UCSD-AML1 (cell line): ENCODE measurements around the gene SYNGR2.

Experiments used
- DNase-seq: peaks from one replicate; lab custom pipeline; 2025; ENCODE audit not compliant: unreplicated experiment; lab: John Stamatoyannopoulos, UW

The SYNGR2 gene

DNA sequence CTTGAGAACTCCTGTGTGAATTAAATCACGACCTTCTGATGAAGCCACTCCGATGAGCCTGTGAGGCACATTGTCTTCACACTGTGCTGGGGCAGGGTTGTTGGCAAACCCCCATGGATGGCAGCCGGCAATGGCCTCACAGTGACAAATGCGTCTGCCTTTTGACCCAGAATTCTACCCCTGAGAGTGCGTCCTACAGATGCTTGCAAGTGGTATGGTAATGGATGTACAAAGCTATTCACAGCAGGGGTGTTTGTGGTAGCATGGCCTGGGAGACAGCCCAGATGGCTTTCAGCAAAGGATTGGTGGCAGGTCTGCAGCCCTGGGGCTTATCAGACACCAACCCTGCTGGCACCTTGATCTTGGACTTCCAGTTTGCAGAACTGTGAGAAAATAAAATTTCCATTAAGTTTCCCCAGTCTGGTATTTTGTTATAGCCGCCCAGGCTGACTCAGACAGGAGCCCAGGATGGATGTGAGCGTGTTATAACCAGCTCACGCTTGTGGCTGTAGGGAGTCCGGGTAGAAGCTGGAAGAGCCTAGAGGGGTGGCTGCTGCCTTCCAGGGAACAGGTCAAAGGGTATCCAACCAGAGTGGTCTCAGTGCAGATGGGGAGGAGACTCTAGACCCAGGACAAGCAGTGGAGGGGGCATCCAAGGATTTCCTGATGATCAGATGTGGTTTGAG is 28.9 kb downstream of the SYNGR2 start:
- DNase-seq, result no peak

DNA sequence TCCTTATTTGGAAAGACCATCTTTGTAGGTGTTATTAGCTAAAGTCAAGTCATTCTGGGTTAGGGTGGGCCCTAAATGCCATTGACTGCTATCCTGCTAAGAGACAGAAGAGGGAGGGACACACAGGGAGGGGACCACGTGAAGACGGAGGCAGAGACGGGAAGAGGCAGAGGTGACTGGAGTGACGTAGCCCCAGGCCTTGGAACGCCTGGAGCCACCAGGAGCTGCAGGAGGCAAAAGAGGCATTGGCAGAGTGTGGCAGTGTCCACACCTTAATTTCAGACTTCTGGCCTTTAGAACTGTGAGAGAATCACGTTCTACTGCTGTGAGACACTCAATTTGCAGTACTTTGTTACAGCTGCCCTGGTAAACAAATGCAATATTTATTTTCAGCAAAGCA is 32.1 kb downstream of the SYNGR2 start:
- no peak for DNase-seq

DNA sequence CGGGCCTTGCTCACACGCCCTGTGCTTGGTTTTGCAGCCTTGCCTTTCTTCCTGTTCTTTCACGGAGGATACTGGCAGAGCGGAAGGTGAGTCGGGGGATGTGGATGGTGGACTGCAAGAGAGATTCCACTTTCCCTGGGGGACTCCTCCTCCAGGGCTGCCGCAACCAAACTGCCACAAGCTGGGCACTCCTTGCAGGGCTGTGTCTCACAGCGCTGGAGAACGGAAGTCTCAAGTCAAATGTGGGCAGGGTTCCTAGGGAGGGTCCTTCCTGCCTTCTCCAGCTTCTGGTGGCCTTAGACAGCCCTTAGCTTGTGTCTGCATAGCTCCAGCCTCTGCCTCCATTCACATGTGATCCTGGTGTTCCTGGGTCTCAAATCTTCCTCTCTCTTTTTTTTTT is 34.3 kb downstream of the SYNGR2 start:
- DNase-seq, result peak; percentile 73

DNA sequence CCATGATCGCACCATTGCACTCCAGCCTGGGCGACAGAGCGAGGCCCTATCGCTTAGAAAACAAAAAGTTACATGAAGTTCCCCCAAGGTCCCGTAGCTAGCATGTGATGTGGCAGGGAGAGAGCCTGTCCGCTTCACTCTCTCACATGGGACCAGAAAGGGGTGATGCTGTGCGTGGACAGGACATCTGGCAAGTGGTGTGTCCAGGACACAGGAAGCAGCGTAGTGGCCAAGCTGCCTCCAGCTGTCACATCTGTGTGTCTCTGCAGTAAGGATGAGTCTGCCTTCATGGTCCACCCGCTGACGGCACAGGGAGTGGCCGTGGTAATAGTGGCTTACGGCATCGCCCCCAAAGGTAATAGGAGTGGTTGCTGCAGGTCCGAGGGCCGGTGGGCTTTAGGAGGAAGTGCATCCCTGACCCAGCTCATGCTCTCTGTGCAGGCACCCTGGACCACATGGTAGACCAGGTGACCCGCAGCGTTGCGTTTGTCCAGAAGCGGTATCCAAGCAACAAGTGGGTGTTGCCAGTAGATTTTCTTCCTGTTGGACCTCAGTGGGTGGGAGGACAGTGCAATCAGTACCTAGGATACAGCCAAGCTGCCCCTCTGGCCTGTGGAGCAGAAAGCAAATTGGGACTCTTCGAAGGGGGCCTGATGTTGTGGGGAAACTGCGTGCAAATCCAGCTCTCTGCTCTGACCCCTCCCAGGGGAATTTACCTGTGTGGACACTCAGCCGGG is 36.2 kb downstream of the SYNGR2 start:
- DNase-seq, result no peak

DNA sequence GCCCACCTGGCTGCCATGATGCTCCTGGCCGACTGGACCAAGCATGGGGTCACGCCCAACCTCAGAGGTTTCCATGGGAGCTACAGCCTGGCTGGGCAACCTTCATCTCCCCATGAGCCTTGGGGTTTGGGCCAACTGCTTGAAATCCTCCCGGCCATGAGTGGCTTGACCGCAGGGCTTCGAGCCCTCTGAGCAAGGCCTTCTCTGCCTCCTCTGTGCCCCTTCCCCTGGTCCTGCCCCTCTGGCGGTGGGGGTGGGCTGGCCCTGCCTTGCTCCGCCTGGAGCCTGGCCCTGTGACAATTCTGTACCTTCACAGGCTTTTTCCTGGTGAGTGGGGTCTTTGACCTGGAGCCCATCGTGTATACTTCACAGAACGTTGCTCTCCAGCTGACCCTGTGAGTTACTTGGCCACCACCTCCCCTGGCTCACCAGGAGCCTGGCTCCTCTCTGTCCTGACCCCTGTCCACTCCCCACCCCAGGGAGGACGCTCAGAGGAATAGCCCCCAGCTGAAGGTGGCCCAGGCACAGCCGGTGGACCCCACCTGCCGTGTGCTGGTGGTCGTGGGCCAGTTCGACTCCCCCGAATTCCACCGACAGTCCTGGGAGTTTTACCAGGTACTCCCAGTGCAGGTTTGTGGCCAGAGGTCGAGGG is 36.9 kb downstream of the SYNGR2 start:
- DNase-seq, result no peak

DNA sequence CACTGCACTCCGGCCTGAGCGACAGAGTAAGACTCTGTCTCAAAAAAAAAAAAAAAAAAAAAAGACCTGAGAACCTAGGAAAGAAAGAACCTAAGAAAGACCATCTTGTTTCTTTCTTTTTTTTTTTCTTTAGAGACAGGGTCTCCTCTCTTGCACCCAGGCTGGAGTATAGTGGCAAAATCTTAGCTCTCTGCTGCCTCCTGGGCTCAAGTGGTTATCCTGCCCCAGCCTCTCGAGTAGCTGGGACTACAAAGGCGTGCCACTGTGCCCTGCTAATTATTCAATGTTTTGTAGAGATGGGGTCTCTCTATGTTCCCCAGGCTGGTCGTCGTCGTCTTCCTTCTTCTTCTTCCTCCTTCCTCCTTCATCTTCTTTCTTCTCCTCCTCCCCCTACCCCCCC is 37.9 kb downstream of the SYNGR2 start:
- no peak for DNase-seq

DNA sequence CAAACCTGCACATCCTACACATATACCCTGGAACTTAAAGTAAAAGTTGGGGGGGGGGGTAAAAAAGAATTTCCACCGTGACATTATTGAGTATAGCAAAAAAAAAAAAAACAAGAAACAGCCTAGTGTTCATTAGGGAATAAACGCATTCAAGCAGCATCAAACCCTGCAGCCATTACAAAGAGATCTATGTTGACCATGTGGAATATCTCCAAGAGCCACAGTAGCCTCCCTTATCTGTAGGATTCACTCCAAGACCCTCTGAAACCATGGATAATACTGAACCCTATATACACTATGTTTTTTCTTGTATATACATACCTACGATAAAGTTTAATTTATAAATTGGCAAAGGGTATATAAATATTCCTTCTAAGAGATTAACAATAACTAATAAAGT is 40.1 kb downstream of the SYNGR2 start:
- no peak for DNase-seq

DNA sequence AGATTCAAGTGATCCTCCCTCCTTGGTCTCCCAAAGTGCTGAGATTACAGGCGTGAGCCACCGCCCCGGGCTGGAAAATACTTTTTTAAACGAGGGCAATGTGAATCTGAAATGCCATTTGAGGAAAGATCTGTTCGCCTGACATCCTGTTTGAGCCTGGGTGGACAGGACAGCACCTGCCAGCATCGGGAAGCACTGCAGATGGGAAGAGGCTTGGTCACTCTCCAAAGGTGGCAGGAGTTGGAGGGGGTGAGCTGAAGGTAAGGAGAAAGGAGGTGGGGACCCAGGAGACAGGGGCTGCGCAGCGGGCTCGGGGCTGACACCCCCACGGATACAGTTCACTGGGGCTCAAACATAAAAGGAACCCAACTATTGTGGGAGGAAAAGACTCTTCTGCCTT is 41.7 kb downstream of the SYNGR2 start:
- no peak for DNase-seq

DNA sequence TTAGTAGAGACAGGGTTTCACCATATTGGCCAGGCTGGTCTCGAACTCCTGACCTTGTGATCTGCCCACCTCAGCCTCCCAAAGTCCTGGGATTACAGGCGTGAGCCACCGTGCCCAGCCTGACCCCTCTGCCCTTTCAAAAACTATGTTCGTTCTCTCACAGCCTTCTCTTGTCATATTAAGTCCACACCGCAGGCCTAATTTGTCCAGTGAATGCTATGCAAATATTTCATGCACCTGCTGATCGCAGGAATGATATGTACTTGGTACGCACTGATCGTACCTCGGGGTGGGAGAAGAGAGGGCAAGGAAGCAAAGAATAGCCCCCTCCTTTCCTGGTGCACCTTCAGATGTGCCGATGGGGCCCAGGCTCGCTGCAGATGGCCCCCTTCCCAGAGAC is 42.7 kb downstream of the SYNGR2 start:
- DNase-seq, result no peak

DNA sequence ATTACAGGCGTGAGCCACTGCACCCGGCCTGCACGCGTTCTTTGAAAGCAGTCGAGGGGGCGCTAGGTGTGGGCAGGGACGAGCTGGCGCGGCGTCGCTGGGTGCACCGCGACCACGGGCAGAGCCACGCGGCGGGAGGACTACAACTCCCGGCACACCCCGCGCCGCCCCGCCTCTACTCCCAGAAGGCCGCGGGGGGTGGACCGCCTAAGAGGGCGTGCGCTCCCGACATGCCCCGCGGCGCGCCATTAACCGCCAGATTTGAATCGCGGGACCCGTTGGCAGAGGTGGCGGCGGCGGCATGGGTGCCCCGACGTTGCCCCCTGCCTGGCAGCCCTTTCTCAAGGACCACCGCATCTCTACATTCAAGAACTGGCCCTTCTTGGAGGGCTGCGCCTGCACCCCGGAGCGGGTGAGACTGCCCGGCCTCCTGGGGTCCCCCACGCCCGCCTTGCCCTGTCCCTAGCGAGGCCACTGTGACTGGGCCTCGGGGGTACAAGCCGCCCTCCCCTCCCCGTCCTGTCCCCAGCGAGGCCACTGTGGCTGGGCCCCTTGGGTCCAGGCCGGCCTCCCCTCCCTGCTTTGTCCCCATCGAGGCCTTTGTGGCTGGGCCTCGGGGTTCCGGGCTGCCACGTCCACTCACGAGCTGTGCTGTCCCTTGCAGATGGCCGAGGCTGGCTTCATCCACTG is 45.8 kb downstream of the SYNGR2 start, which contains the start of gene BIRC5:
Gene BIRC5, plus strand, starts transcription at position 238 of the 690 bp plus-strand sequence. Its CDS starts 64 bp downstream, at position 302.
- DNase-seq, result peak; percentile 90

DNA sequence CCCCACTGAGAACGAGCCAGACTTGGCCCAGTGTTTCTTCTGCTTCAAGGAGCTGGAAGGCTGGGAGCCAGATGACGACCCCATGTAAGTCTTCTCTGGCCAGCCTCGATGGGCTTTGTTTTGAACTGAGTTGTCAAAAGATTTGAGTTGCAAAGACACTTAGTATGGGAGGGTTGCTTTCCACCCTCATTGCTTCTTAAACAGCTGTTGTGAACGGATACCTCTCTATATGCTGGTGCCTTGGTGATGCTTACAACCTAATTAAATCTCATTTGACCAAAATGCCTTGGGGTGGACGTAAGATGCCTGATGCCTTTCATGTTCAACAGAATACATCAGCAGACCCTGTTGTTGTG is 46.3 kb downstream of the SYNGR2 start:
- DNase-seq, result no peak

DNA sequence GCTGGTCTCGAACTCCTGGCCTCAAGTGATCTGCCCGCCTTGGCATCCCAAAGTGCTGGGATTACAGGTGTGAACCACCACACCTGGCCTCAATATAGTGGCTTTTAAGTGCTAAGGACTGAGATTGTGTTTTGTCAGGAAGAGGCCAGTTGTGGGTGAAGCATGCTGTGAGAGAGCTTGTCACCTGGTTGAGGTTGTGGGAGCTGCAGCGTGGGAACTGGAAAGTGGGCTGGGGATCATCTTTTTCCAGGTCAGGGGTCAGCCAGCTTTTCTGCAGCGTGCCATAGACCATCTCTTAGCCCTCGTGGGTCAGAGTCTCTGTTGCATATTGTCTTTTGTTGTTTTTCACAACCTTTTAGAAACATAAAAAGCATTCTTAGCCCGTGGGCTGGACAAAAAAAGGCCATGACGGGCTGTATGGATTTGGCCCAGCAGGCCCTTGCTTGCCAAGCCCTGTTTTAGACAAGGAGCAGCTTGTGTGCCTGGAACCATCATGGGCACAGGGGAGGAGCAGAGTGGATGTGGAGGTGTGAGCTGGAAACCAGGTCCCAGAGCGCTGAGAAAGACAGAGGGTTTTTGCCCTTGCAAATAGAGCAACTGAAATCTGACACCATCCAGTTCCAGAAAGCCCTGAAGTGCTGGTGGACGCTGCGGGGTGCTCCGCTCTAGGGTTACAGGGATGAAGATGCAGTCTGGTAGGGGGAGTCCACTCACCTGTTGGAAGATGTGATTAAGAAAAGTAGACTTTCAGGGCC is 51.2 kb downstream of the SYNGR2 start:
- no peak for DNase-seq
